K562 (cell line): ENCODE measurements around the gene GRAMD4. TPM values are rescaled to one million over a fixed set of nuclear protein-coding genes. Genes with fewer than 3 reads are reported as not detected.
A peak's percentile ranks its signal among the peaks of the same experiment; 100 is the strongest.

ENCODE experiments used
- ATF7 ChIP-seq: fragments of 450-650 bp; IDR thresholded peaks from 2 replicates; pipeline ENCODE4 v1.7.1; 2014; ENCODE audit warnings: mild to moderate bottlenecking, moderate library complexity
- EGR1 ChIP-seq: fragments of 450-650 bp; conservative IDR thresholded peaks from 2 replicates; pipeline ENCODE4 v1.6.1; 2017; ENCODE audit warnings: mild to moderate bottlenecking
- EHMT2 ChIP-seq: fragments of 450-650 bp; IDR thresholded peaks from 2 replicates; pipeline ENCODE4 v1.6.1; 2018; ENCODE audit warnings: antibody characterized with exemption
- ILF3 ChIP-seq: fragments of 450-650 bp; IDR thresholded peaks from 2 replicates; pipeline ENCODE4 v1.6.1; 2018; ENCODE audit warnings: antibody characterized with exemption, mild to moderate bottlenecking, moderate library complexity, borderline replicate concordance
- JUN ChIP-seq, 2 experiments: sonication (generic) in 1 of 2; formaldehyde crosslinking in 1 of 2; IDR thresholded peaks; 2 replicates each; pipeline versions ENCODE4 v1.6.1 to v1.8.0; 2012 to 2022; ENCODE audit warnings: borderline replicate concordance in 2 of 2, mild to moderate bottlenecking in 2 of 2, improper control_type of control experiment in 1 of 2, low read depth in 1 of 2, low read length in 1 of 2, missing genetic modification reagents in 1 of 2
- JUND ChIP-seq, 2 experiments: IDR thresholded peaks; 2 replicates in 1 of 2; 3 replicates in 1 of 2; pipeline ENCODE4 v1.6.1; 2011; ENCODE audit warnings: borderline replicate concordance in 2 of 2, low read depth in 2 of 2, low read length in 2 of 2, improper control_type of control experiment in 1 of 2, missing biosample characterization in 1 of 2, missing genetic modification characterization in 1 of 2, missing genetic modification reagents in 1 of 2
- KLF16 ChIP-seq: IDR thresholded peaks from 2 replicates; pipeline ENCODE4 v1.6.1; 2016; ENCODE audit warnings: antibody characterized with exemption
- LEF1 ChIP-seq: fragments of 450-650 bp; IDR thresholded peaks from 2 replicates; pipeline ENCODE4 v1.6.1; 2016; ENCODE audit warnings: mild to moderate bottlenecking
- MAFF ChIP-seq: IDR thresholded peaks from 2 replicates; pipeline ENCODE4 v1.6.1; 2012; ENCODE audit warnings: low read length, improper control_type of control experiment
- NR2C2 ChIP-seq, 2 experiments: fragments of 200-800 bp in 1 of 2; sonication (Bioruptor generic) in 1 of 2; sonication (generic) in 1 of 2; formaldehyde crosslinking in 1 of 2; IDR thresholded peaks; 2 replicates each; pipeline versions ENCODE4 v1.6.1 to v1.8.0; 2016 to 2022; ENCODE audit warnings: mild to moderate bottlenecking in 1 of 2, missing compliant biosample characterization in 1 of 2, missing genetic modification characterization in 1 of 2, missing genetic modification reagents in 1 of 2
- PBX2 ChIP-seq, 2 experiments: IDR thresholded peaks in 1 of 2; conservative IDR thresholded peaks in 1 of 2; 2 replicates each; pipeline ENCODE4 v1.6.1; 2016; ENCODE audit warnings: low read depth in 2 of 2, mild to moderate bottlenecking in 1 of 2, missing compliant biosample characterization in 1 of 2, missing genetic modification characterization in 1 of 2, moderate library complexity in 1 of 2
- TCF3 ChIP-seq: sonication (generic); formaldehyde crosslinking; IDR thresholded peaks from 2 replicates; pipeline ENCODE4 v1.4.0; 2020; ENCODE audit warnings: mild to moderate bottlenecking, missing genetic modification reagents
- ZC3H4 ChIP-seq: sonication (generic); formaldehyde crosslinking; IDR thresholded peaks from 2 replicates; pipeline ENCODE4 v1.9.0; 2021; ENCODE audit warnings: missing genetic modification reagents, borderline replicate concordance
- ZNF212 ChIP-seq: fragments of 450-650 bp; formaldehyde crosslinking; IDR thresholded peaks from 2 replicates; pipeline ENCODE4 v1.4.0; 2020; ENCODE audit warnings: mild to moderate bottlenecking
- ZNF77 ChIP-seq: fragments of 250-450 bp; sonication (Bioruptor Pico); IDR thresholded peaks from 2 replicates; pipeline ENCODE4 v1.5.0; 2020
- polyA plus RNA-seq, 8 experiments: library from polyadenylated mRNA; depleted of rRNA in 4 of 8; stranded (reverse) in 5 of 8; unstranded in 3 of 8; fragments of >200 nt; fragmentation: Nextera tagmentation in 2 of 8; fragmentation: Illumina TruSeq in 1 of 8; extraction: Ambion mirVana in 2 of 8; extraction: Trizol in 1 of 8; gene quantifications; 2 replicates each; pipeline versions ENCODE4 v1.2.1 to v1.2.3, GENCODE V29; 2011 to 2014; ENCODE audit warnings: inconsistent platforms in 1 of 8, missing spikeins in 1 of 8
- total RNA-seq, 7 experiments: library from RNA; depleted of rRNA in 6 of 7; stranded (reverse); fragments of >200 nt in 6 of 7; fragmentation: Illumina TruSeq in 2 of 7; extraction: Trizol in 2 of 7; gene quantifications; 2 replicates each; pipeline versions ENCODE4 v1.2.1 to v1.2.3, GENCODE V29; 2011 to 2021; ENCODE audit warnings: low replicate concordance in 1 of 7
- TF ChIP-seq, protein P1 (sequence below): fragments of 250-450 bp; sonication (Bioruptor Pico); IDR thresholded peaks from 2 replicates; pipeline ENCODE4 v1.5.0; 2021; ENCODE audit warnings: mild to moderate bottlenecking, borderline replicate concordance
- TF ChIP-seq, protein P2 (sequence below): fragments of 450-650 bp; IDR thresholded peaks from 2 replicates; pipeline ENCODE4 v1.6.1; 2017; ENCODE audit warnings: antibody characterized with exemption, mild to moderate bottlenecking

Gene GRAMD4
- total and polyA plus RNA-seq, 9 of the 15 experiments (the other 6 are each of a cell fraction or from before 2014, with no cell fraction given) = 0.18 to 44.8 (median 18.6) TPM

GRCh38 chr22:46652081-46652846 is 32.1 kb downstream of the GRAMD4 start (continued):
- TF ChIP-seq EGR1 (0 out of 2 replicates have a peak, but pooled peaks have one; percentile 24), JUN (IDR thresholded peaks at IDR 0.05; ENCODE audit: borderline replicate concordance, low read depth, low read length) (0 out of 2 replicates have a peak, but pooled peaks have one; percentile 30), JUN (CRISPR knock-in tag; IDR thresholded peaks at IDR 0.05; ENCODE audit: borderline replicate concordance) (no peak), ZNF77 (CRISPR knock-in tag) (no peak), ILF3 (no peak), ZC3H4 (CRISPR knock-in tag) (no peak), ZNF212 (CRISPR knock-in tag) (no peak), NR2C2 (CRISPR knock-in tag; IDR thresholded peaks at IDR 0.05) (peak; percentile 93), NR2C2 (tag; IDR thresholded peaks at IDR 0.05) (peak; percentile 89), MAFF (no peak), EHMT2 (no peak), TCF3 (0 out of 2 replicates have a peak, but pooled peaks have one; percentile 10), LEF1 (no peak), JUND (IDR thresholded peaks at IDR 0.05; ENCODE audit: borderline replicate concordance, low read depth, low read length) (peak; percentile 80), JUND (tag; IDR thresholded peaks at IDR 0.05; ENCODE audit: borderline replicate concordance, low read depth, low read length) (peak; percentile 68; the same call in 1 of the 3 replicates), ATF7 (peak; percentile 96), KLF16 (no peak), PBX2 (CRISPR knock-in tag; IDR thresholded peaks at IDR 0.05; ENCODE audit: low read depth) (no peak), PBX2 (tag; conservative IDR thresholded peaks at IDR 0.05; ENCODE audit: low read depth) (no peak)
- TF ChIP-seq, protein P1, sequence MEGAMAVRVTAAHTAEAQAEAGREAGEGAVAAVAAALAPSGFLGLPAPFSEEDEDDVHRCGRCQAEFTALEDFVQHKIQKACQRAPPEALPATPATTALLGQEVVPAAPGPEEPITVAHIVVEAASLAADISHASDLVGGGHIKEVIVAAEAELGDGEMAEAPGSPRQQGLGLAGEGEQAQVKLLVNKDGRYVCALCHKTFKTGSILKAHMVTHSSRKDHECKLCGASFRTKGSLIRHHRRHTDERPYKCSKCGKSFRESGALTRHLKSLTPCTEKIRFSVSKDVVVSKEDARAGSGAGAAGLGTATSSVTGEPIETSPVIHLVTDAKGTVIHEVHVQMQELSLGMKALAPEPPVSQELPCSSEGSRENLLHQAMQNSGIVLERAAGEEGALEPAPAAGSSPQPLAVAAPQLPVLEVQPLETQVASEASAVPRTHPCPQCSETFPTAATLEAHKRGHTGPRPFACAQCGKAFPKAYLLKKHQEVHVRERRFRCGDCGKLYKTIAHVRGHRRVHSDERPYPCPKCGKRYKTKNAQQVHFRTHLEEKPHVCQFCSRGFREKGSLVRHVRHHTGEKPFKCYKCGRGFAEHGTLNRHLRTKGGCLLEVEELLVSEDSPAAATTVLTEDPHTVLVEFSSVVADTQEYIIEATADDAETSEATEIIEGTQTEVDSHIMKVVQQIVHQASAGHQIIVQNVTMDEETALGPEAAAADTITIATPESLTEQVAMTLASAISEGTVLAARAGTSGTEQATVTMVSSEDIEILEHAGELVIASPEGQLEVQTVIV (CRISPR knock-in tag) = no peak
- TF ChIP-seq, protein P2, sequence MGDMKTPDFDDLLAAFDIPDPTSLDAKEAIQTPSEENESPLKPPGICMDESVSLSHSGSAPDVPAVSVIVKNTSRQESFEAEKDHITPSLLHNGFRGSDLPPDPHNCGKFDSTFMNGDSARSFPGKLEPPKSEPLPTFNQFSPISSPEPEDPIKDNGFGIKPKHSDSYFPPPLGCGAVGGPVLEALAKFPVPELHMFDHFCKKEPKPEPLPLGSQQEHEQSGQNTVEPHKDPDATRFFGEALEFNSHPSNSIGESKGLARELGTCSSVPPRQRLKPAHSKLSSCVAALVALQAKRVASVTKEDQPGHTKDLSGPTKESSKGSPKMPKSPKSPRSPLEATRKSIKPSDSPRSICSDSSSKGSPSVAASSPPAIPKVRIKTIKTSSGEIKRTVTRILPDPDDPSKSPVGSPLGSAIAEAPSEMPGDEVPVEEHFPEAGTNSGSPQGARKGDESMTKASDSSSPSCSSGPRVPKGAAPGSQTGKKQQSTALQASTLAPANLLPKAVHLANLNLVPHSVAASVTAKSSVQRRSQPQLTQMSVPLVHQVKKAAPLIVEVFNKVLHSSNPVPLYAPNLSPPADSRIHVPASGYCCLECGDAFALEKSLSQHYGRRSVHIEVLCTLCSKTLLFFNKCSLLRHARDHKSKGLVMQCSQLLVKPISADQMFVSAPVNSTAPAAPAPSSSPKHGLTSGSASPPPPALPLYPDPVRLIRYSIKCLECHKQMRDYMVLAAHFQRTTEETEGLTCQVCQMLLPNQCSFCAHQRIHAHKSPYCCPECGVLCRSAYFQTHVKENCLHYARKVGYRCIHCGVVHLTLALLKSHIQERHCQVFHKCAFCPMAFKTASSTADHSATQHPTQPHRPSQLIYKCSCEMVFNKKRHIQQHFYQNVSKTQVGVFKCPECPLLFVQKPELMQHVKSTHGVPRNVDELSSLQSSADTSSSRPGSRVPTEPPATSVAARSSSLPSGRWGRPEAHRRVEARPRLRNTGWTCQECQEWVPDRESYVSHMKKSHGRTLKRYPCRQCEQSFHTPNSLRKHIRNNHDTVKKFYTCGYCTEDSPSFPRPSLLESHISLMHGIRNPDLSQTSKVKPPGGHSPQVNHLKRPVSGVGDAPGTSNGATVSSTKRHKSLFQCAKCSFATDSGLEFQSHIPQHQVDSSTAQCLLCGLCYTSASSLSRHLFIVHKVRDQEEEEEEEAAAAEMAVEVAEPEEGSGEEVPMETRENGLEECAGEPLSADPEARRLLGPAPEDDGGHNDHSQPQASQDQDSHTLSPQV = peak; percentile 82
